HG02870 (cell line): ENCODE results near the gene TBXA2R.
A peak's percentile ranks its signal among the peaks of the same experiment; 100 is the strongest.
"Not testable (repeated sequence)": the region's sequence is repeated elsewhere in the genome, so short reads cannot be mapped to it uniquely, and the experiment has no call there.

ENCODE experiments used
- ATAC-seq: cut with Tn5 transposase; IDR thresholded peaks from one replicate; pipeline ENCODE4 v1.9.1; 2021; ENCODE audit warnings: mild to moderate bottlenecking, moderate library complexity; ENCODE audit not compliant: unreplicated experiment

TBXA2R gene

GRCh38 chr19:3641515-3642269, 35.0 kb upstream of the TBXA2R start:
- no peak for ATAC-seq

DNA sequence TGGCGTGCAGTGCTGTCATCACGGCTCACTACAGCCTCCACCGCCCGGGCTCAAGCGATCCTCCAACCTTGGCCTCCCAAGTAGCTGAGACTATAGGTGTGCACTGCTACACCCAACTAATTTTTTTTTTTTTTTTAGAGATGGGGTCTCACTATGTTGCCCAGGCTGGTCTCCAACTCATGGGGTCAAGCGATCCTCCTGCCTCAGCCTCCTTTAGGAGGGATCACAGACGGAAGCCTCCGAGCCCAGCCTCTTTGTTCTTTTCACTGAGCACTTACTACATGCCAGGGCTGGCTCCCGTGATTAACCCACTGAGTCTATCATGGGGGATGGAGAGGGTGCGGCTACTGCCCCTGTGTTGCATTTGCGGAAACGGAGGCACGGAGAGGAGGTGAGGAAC, 32.8 kb upstream of the TBXA2R start:
- ATAC-seq, result no peak

GRCh38 chr19:3638208-3639193, 31.8 kb upstream of the TBXA2R start:
- ATAC-seq, result no peak

GRCh38 chr19:3637621-3638020, 30.9 kb upstream of the TBXA2R start:
- ATAC-seq, result no peak

- no peak for ATAC-seq
Observed at GRCh38 chr19:3636962-3637361, 30.3 kb upstream of the TBXA2R start.

GRCh38 chr19:3636506-3636905, 29.8 kb upstream of the TBXA2R start:
- ATAC-seq, result no peak

GRCh38 chr19:3634496-3635045, 27.9 kb upstream of the TBXA2R start:
- ATAC-seq, result no peak

GRCh38 chr19:3633559-3633988, 26.9 kb upstream of the TBXA2R start:
- ATAC-seq, result no peak

- no peak for ATAC-seq
Observed at GRCh38 chr19:3632739-3633558, 26.3 kb upstream of the TBXA2R start.

DNA sequence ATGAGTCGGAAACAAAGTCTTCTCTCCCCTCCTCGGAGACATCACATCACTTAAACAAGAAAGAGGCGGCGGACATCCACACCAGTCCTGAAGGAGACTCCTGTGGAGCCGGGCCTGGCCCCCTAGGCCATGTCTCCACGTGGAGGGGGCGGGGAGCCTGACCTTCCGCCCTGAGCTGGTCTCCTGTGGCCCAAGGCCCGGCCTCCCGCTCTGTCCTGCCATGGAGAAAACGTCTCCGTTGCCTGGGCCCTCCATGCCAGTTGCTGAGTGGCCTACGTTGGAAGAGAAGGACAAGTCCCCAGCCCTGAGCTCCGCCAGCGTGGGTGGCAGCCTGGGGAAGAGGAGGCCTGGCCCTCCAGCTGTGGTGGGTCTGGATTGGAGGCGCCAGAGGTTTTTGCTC, 25.4 kb upstream of the TBXA2R start:
- no peak for ATAC-seq

DNA sequence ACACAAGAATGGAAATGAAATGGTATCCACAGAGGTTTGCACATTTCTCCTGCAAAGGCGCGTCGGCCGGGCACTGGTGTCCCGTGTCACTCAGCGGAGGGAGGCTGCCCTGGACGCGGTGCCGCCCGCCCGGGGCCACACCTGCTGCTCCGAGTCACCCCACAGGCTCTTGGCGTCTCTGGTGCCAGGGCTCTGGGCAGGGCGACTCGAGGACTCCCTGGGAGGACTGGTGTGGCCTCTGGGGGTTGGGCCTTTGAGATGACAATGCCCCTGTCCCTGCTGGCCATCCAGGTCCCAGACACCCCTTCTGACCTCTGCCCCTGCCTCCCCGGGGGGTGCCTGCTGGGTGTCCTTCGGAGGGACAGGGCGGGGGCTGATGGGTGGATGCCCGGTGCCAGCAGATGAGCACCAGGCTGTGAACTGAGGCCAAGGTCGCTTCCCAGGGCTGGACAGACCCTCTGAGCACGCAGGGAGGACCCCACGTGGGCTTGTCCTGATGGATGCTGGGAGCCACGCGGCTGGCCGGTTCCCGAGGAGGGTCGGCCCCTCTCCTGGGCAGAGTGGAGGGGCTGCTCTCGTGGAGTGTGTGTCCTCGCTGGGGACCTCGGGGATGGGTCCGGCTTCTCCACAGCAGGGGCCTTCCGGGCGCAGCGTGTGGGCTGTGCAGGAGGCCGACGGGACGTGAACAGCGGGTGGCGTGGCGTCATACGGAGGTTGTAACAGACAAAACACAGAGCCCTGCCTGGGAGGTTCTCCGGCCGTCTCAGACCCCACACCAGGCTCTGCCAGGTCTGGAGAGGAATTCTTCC, 24.6 kb upstream of the TBXA2R start:
- ATAC-seq, result no peak

GRCh38 chr19:3628766-3629165, 22.1 kb upstream of the TBXA2R start:
- ATAC-seq, result not testable (repeated sequence)

- no peak for ATAC-seq
Observed at GRCh38 chr19:3627351-3627723, 20.7 kb upstream of the TBXA2R start.

GRCh38 chr19:3626473-3627350, 20.0 kb upstream of the TBXA2R start, which contains the start of gene CACTIN:
Gene CACTIN (minus strand): TSS chr19:3626790. CDS start chr19:3626762, 28 bp downstream.
- ATAC-seq, result peak; percentile 90

DNA sequence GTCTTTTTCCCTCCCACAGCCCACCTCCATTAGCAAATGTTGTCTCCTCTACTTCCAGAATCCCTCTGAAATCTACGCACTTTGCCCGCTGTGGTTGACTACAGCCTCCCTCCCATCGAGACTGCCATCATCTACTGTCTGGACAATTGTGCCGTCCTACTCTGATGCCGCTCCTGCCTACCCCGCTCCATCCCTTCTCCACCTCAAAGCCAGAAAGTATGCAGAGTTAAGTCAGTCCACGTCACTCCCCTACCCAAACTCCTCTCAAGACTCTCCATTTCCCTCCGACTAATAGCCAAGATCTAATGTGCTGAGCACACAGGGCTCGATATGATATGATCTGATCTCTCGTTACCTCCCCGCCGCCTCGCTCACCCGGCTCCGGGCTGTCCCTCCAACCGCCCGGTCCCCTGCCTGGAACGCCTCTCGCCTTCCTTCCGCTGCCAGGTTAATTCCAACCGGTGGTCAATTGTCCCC, 19.4 kb upstream of the TBXA2R start:
- ATAC-seq, result peak; percentile 7

DNA sequence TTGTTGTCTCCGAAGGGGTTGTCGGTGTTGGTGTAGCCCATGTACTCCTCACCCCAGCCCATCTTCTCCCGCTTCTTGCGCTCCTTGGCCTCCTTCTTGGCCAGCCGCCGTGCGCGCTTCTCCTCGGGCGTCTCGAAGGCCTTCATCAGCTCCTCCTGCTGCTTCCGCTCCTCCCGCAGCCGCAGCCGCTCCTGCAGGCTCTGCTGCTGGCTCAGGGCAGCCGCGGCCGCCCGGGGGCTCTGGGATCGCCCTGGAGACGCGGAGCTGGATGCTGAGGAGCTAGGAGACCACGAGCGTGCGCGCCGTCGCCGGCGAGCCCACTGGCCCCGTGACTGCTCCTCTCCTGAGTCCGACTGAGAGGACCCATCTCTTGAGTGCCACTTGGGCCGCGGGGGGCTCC, 17.0 kb upstream of the TBXA2R start:
- ATAC-seq, result no peak

GRCh38 chr19:3622224-3622623, 15.5 kb upstream of the TBXA2R start:
- ATAC-seq, result no peak

DNA sequence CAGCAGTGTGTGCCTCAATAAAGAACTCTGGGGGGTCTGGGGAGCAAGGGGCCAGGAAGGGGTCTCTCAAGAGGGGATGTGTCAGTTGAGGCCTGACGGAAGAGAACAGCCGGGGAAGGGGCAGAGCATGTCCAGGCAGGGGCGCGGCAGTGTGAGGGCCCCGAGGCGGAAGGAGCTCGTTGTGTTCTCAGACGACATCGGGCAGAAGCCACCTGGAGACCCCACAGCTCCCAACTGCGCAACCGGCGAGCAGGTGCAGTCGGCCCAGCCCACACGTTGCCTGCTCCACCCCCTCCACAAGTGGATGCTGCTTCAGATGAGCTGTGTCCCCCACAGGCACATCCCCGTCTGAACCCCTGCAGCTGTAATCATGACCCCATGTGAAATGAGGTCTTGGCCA, 15.0 kb upstream of the TBXA2R start:
- ATAC-seq, result no peak
